Ammon's horn (tissue), 1 donor: ENCODE data around the gene TDO2.

ENCODE experiments used
- DNase-seq: peaks from one replicate; pipeline ENCODE4 v3.0.0-alpha.2; 2016; ENCODE audit warnings: low spot score

The TDO2 gene

DNA sequence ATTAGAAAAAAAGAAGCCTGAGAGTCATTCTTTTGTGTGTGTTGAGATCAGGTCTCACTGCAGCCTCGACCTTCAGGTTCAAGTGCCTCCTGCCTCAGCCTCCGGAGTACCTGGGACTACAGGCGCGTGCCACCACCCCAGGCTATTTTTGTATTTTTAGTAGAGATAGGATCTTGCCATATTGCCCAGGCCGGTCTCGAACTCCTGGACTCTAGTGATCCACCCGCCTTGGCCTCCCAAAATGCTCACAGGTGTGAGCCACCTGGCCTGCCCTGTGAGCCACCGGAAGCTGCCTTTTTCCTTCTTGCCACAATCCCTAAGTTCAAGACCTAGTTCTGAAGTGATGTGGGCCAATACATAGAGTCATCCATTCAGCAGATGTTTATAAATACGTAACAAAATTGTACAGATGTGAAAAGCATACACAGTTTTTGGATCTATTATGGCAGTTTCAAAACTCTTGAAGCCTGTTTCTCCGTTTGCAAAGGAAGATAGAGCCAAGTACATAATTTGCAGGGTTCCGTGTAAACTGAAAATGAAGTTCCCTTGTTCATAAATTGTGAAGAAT, 50.7 kb downstream of the TDO2 start:
- no peak for DNase-seq

DNA sequence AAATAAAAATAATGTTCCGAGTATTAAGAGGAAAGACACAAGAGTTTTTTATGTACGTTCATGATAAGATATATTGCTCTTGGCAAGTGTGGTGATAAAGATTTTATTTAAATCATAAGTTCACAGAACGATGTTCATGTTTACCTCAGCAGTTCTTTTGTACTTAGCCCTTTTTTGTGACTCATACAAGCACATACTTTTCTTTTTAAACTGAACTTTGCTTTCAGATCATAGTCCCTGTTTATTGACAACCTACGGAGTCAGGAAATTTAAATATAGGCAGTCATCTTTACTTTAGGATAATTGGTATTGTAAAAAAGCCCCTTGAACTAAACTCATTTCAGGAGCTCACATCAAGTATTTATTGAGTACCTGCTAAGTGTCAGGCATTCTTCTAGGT, 51.4 kb downstream of the TDO2 start:
- DNase-seq, result no peak

DNA sequence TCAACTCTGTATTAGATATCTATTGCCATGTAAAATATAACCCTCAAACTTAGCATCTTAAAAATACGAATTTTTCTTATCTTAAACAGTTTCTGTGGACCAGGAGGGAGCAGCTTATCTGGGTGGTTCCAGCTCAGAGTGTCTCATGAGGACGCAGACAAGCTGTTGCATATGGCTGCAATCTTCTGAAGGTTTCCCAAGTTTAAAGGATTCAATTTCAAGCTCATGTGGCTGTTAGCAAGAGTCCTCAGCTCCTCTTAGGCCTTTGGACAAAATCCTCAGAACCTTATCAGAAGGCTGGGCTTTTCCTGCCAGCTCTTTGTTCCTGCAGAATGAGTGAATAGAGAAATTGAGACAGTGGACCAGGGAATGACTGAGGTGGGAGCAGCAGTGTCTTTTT, 53.0 kb downstream of the TDO2 start:
- DNase-seq, result no peak

- no peak for DNase-seq
Measured at GRCh38 chr4:155959417-155959816, 55.9 kb downstream of the TDO2 start.

DNA sequence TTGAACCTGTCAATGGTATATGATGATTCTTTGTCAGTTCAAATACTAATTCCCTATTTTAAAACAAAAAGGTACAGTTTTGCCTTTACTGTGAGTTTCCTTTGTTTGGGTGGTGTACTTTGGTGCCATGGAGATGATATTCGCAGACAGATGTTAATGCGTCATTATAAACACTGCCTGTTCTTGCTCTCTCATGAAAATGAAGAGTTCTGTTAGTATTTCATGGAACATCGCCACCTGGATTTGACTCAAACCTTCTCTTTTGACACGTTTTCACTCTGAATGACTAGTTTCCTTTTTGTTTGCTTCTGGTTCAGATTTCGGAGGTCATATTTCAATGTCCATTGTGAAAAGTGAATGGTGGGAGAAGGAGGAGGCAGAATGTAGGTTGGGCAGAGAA, 57.0 kb downstream of the TDO2 start:
- no peak for DNase-seq

DNA sequence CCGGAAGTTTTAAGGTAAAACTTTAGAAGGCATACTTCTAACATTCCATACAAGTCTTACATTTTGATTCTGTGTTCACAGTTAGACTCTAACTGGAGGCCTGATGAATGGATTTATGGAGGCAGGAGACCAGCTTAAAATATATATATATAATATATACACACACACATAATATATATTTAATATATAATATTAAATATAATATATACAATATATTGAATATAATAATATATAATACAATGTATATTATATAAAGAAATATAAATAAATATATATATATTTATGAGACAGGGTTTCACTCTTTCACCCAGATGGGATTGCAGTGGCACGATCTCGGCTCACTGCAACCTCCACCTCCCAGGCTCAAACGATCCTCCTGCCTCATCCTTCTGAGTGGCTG, 58.1 kb downstream of the TDO2 start:
- DNase-seq, result no peak

DNA sequence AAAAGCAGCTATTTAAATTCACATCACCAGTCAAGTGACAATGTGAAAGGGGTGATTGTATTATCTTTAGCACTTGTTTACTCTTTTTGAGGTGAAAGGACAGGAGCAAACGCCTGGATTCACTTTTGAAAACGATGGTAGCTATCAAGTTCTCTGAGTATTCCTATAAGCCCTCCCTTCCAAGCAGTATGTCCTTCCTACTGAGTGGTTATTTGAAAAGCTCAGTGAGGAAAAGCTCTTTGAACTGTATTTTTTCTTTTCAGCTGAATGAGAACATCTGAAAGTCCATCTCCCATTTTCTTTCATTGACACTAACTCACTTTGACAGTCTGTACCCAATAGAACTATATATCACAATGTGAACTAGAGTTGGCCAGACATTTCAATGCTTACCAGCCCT, 59.3 kb downstream of the TDO2 start:
- DNase-seq, result no peak

DNA sequence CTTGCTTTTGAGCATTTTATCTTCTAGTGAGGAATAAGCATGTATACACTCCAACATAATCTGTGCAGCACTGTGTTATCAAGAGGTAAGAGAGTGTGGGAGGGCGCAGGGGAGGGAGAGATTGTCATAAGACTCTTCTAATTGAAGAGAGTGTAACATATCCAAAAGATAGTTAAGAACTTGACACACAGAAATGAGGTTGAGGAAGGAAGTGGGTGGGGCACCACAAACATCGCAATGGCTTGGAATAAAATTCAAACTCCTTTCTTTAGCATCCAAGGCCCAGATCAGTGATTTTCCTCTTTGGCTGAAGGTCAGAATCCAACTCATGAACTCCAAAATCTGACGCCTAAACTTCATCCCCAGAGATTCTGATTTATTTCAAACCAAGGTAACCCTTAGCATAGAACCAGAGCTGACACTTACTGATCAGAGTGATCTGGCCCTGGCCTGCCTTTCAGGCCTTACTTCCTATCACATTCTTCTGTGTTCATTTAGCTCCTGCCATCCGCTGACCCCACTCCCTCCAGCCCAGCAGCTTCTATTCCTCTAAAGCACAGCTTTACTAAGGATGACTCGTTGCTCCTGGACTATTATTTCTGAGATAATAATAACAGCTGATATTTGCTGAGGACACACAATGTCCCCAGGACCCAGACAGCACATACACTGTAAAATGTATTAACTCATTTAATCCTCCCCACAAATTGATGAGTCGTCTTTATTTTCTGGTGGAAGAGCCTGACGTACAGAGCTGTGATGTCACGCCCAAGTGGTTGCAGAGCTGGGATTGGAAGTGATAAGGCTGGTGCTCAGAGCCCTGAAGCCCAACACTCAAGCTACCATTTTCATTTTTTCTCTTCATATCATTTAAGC, 60.8 kb downstream of the TDO2 start:
- DNase-seq, result no peak

- no peak for DNase-seq
Measured at GRCh38 chr4:155966171-155966570, 62.7 kb downstream of the TDO2 start.

DNA sequence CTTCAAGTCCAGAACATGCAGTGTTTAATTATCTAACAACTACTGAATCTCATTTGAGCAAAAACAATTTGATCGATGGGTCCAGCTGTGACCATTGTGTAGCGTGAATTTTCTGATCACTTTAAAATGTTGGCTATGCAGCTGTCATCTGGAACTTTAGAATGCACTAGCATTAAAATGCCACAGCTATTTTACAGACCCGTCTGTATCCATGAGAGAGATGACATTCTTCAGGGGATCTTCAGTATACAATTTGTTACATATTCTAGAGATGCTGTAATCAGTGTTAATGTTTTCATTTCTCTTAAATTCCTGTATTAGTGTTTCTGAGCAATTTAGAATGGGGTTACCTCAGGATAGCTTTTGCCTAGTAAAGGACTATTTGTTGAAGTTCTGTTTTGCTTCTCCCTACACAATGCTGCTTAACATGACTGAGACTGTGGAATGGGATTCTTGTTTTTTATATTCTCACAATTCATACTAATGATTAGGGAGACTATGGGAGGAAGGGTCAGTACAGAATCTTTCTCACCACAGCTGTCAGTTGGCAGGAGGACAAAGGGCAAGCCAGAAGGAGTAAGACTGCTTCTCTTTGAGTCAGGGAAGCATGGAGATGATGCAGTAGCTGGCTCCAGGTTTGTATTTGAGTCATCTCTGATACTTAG, 63.4 kb downstream of the TDO2 start:
- DNase-seq, result no peak
